ENCODE data around the gene TRPC6.
A peak's percentile ranks its signal among the peaks of the same experiment; 100 is the strongest.

The TRPC6 gene

GRCh38 chr11:101583251-101584128, at the start of gene TRPC6:
Gene TRPC6 (minus strand): TSS chr11:101584007. CDS start chr11:101583503, 504 bp downstream.
- no peak within 1 kb of the TSS for H2AFZ ChIP-seq (ENCODE audit: low read depth, low read length, severe bottlenecking)
- H3K27ac ChIP-seq (ENCODE audit: low read depth, low read length) = no peak within 1 kb of the TSS
- H3K9me3 ChIP-seq (ENCODE audit: insufficient read depth, low read length) = no peaks in the 10 kb centered on the region
- no peak within 1 kb of the TSS for H3K9ac ChIP-seq (ENCODE audit: low read length)
- no peak within 1 kb of the TSS for H3K4me2 ChIP-seq (ENCODE audit: low read depth, low read length, poor library complexity, severe bottlenecking)
- H3K36me3 ChIP-seq (ENCODE audit: low read length) = no peaks in the 10 kb centered on the region
- H3K9me2 ChIP-seq (replicated peaks; ENCODE audit: insufficient read depth, low read length) = no peaks in the 10 kb centered on the region
- H4K20me1 ChIP-seq (ENCODE audit: low read depth, low read length) = no peaks in the 10 kb centered on the region
- no peak for TF ChIP-seq EZH2phosphoT487 (conservative IDR thresholded peaks at IDR 0.05; ENCODE audit: low read length)
- no peaks in the 10 kb centered on the region for H3K79me2 ChIP-seq (ENCODE audit: insufficient read depth, low read length)
- H3F3A ChIP-seq (ENCODE audit: insufficient read depth) = no peaks in the 10 kb centered on the region
- no peak within 1 kb of the TSS for H3K4me3 ChIP-seq (ENCODE audit: insufficient read depth, low read length, poor library complexity, severe bottlenecking)
- no peaks in the 10 kb centered on the region for H3K27me3 ChIP-seq (ENCODE audit: low read length)

GRCh38 chr11:101620026-101620425, 36.2 kb upstream of the TRPC6 start:
- TF ChIP-seq EZH2phosphoT487 (conservative IDR thresholded peaks at IDR 0.05; ENCODE audit: low read length) = no peak
- TF ChIP-seq CTCF (IDR thresholded peaks at IDR 0.05; ENCODE audit: insufficient read depth, low read length, poor library complexity, severe bottlenecking) = peak; percentile 28
- Histone ChIP-seq H3K79me2 (ENCODE audit: insufficient read depth, low read length) (no peaks in the 10 kb centered on the region), H4K20me1 (ENCODE audit: low read depth, low read length) (no peaks in the 10 kb centered on the region), H3K4me3 (ENCODE audit: insufficient read depth, low read length, poor library complexity, severe bottlenecking) (no peak overlapping the region), H3K36me3 (ENCODE audit: low read length) (no peaks in the 10 kb centered on the region), H3K9ac (ENCODE audit: low read length) (no peak overlapping the region), H3F3A (ENCODE audit: insufficient read depth) (no peaks in the 10 kb centered on the region), H3K27ac (ENCODE audit: low read depth, low read length) (no peak overlapping the region), H3K27me3 (ENCODE audit: low read length) (no peaks in the 10 kb centered on the region), H3K9me2 (replicated peaks; ENCODE audit: insufficient read depth, low read length) (no peaks in the 10 kb centered on the region), H3K4me2 (ENCODE audit: low read depth, low read length, poor library complexity, severe bottlenecking) (no peak overlapping the region), H3K9me3 (ENCODE audit: insufficient read depth, low read length) (no peaks in the 10 kb centered on the region), H2AFZ (ENCODE audit: low read depth, low read length, severe bottlenecking) (no peak overlapping the region)

- Histone ChIP-seq H3K4me2 (ENCODE audit: low read depth, low read length, poor library complexity, severe bottlenecking) (no peak overlapping the region), H3K4me3 (ENCODE audit: insufficient read depth, low read length, poor library complexity, severe bottlenecking) (no peak overlapping the region), H3K27ac (ENCODE audit: low read depth, low read length) (no peak overlapping the region), H3K27me3 (ENCODE audit: low read length) (no peaks in the 10 kb centered on the region), H3K9ac (ENCODE audit: low read length) (no peak overlapping the region), H3K9me3 (ENCODE audit: insufficient read depth, low read length) (no peaks in the 10 kb centered on the region), H3F3A (ENCODE audit: insufficient read depth) (no peaks in the 10 kb centered on the region), H3K36me3 (ENCODE audit: low read length) (no peaks in the 10 kb centered on the region), H3K79me2 (ENCODE audit: insufficient read depth, low read length) (no peaks in the 10 kb centered on the region), H3K9me2 (replicated peaks; ENCODE audit: insufficient read depth, low read length) (no peaks in the 10 kb centered on the region), H4K20me1 (ENCODE audit: low read depth, low read length) (no peaks in the 10 kb centered on the region), H2AFZ (ENCODE audit: low read depth, low read length, severe bottlenecking) (no peak overlapping the region)
- no peak for TF ChIP-seq EZH2phosphoT487 (conservative IDR thresholded peaks at IDR 0.05; ENCODE audit: low read length)
- no peak for TF ChIP-seq CTCF (IDR thresholded peaks at IDR 0.05; ENCODE audit: insufficient read depth, low read length, poor library complexity, severe bottlenecking)
These were observed 34.9 kb upstream of the TRPC6 start for GRCh38 chr11:101618709-101619108.

- Histone ChIP-seq H3K9me3 (ENCODE audit: insufficient read depth, low read length) (no peaks in the 10 kb centered on the region), H3K9ac (ENCODE audit: low read length) (no peak overlapping the region), H3K36me3 (ENCODE audit: low read length) (no peaks in the 10 kb centered on the region), H3K9me2 (replicated peaks; ENCODE audit: insufficient read depth, low read length) (no peaks in the 10 kb centered on the region), H3K79me2 (ENCODE audit: insufficient read depth, low read length) (no peaks in the 10 kb centered on the region), H3K4me2 (ENCODE audit: low read depth, low read length, poor library complexity, severe bottlenecking) (no peak overlapping the region), H2AFZ (ENCODE audit: low read depth, low read length, severe bottlenecking) (no peak overlapping the region), H3K4me3 (ENCODE audit: insufficient read depth, low read length, poor library complexity, severe bottlenecking) (no peak overlapping the region), H3K27me3 (ENCODE audit: low read length) (no peaks in the 10 kb centered on the region), H4K20me1 (ENCODE audit: low read depth, low read length) (no peaks in the 10 kb centered on the region), H3F3A (ENCODE audit: insufficient read depth) (no peaks in the 10 kb centered on the region), H3K27ac (ENCODE audit: low read depth, low read length) (no peak overlapping the region)
- TF ChIP-seq CTCF (IDR thresholded peaks at IDR 0.05; ENCODE audit: insufficient read depth, low read length, poor library complexity, severe bottlenecking) (no peak), EZH2phosphoT487 (conservative IDR thresholded peaks at IDR 0.05; ENCODE audit: low read length) (no peak)
These were observed 34.0 kb upstream of the TRPC6 start for GRCh38 chr11:101617735-101618332.
